Fibroblast of skin of right quadriceps (primary cell): ENCODE data around the gene RPIA.
"Not testable (repeated sequence)": the region's sequence is repeated elsewhere in the genome, so short reads cannot be mapped to it uniquely, and the experiment has no call there.

Source experiments
- DNase-seq: peaks from one replicate; pipeline ENCODE4 v3.0.0-alpha.2; 2013

Gene RPIA

DNA sequence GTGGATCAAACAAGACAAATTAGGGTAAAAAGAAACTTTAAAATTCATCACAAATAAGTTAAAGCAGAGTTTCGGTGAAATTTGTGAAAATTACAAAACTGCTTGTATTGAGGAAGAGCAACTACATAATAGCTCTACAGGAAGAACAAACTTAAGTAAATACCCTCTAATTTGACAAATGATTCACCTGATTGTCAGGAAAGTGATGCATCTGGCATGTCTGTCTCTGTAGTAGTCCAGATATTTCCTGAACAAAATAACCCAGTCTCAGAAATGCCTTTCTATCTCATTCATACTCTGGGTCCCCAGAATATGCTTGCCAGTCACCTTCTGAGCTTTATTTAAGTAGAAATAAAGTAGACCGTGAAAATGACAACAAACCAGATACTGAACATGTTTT is 104.5 kb downstream of the RPIA start:
- DNase-seq, result not testable (repeated sequence)

DNA sequence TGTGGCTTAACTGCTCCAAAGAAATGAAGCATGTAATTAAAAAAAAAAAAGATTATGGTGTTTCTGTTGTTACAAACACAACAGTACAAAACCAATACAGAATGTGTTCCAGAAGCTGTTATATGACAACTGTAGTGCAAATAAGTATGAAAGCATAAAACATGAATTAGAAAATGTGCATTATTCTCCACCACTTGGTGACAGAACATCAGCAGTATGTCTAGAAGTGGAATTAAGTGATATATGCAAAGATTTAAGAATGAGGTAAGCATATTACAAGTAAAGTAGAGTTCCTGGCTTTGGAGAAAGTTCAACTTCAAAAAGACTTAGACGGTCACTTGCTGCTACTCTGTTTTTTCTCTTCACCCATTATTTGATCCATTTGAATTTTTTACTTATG is 105.0 kb downstream of the RPIA start:
- not testable (repeated sequence) for DNase-seq

DNA sequence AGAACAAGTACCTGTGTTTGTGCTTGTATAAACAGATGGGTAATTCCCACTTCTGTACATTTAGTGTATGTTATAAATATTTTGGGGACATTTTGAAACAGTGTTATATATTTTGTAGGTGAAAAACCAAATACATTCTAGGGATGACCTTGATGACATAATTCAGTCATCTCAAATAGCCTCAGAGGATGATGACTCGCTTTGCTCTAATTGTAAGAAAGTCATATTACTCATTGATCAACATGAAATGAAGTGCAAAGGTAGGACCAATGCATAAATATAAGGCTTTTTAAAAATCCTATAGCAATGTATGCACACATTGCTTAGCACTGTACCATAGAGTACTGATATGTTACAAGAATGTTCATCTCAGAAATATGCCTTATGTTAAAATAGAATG is 105.7 kb downstream of the RPIA start:
- not testable (repeated sequence) for DNase-seq
